GM12801 (cell line): ENCODE data around the gene SUPT3H.

Experiments used
- CTCF ChIP-seq: IDR thresholded peaks from one replicate; pipeline ENCODE4 v1.5.1; 2011; ENCODE audit warnings: control low read depth; ENCODE audit not compliant: insufficient read length; ENCODE audit errors: extremely low read depth

SUPT3H gene

GRCh38 chr6:45351667-45352066, 26.1 kb downstream of the SUPT3H start:
- no peak for TF ChIP-seq CTCF

DNA sequence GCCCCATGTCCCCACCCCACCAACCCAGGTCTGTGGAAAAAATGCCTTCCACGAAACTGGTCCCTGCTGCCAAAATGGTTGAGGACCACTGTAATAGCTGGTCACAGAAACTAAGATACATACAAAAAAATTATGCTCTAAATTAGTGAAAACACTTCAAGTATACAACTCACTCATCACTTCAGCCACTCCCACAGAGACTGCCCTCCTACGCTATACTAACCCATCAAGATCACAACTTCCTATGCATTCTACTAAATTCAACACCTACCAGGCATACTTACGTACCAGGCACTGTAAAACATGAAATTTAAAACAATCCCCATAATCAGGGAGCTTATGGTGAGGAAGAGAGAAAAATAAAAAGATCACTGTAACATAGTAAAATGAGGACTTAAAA, 26.7 kb downstream of the SUPT3H start:
- no peak for TF ChIP-seq CTCF

GRCh38 chr6:45350186-45350710, 27.5 kb downstream of the SUPT3H start:
- no peak for TF ChIP-seq CTCF

GRCh38 chr6:45344900-45345299, 32.8 kb downstream of the SUPT3H start:
- TF ChIP-seq CTCF = no peak

DNA sequence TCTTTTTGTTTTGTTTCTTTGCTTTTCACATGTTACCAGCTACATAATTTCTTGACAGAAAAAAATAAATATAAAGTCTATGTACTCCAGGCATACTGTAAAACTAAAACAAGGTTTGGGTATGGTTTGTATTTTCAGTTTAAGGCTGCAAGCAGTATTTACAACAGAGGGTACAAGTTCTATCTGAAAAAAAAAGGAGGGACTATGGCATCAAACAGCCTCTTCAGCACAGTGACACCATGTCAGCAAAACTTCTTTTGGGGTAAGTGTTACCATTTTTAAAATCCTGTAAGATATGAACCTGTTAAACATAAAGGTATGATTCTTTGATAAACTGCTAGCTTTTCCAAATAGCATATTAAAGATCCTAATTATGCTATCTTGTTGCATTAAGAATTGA, 49.2 kb downstream of the SUPT3H start:
- TF ChIP-seq CTCF = no peak

GRCh38 chr6:45327956-45328522, 49.7 kb downstream of the SUPT3H start, which contains the start of gene RUNX2:
RUNX2 (plus strand) TSS chr6:45328330; CDS start chr6:45328727, 397 bp downstream.
- TF ChIP-seq CTCF = no peak

DNA sequence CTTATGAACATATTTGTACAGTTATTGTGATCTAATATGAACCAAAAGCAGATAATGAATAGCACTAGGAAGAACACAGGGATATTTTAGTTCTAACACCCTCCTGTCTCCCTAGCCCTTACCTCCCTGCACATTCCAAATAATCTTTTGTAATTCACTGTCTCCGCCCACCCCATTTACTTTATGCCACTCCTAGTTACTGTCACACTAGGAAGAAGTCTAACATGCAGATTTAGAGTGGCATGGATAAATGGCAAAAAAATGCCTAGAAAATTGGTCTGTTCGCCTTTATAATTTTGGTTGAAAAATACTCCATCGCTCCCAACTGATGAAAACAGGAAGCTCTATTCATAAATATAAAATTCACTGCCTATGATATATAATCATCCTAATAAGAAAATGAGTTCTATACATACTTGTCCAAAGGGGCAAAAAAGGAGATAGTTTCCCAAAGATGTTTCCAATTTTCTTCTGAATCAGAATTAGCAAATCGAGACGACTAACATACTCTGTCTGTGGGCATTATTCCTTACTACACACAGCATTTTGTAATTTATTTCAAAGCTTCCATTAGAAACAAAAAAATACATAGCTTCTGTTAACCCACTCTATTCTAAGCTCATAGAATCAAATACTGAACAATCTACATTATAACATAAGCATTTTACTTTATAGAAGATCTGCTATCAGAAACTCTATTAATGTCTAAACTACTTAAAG, 50.9 kb downstream of the SUPT3H start:
- TF ChIP-seq CTCF = no peak
